ENCODE data around the gene HAUS5. TPM values are rescaled to one million over a fixed set of nuclear protein-coding genes. Genes with fewer than 3 reads are reported as not detected.

Gene HAUS5
- total RNA-seq, 2 experiments from 2014 or later, result 28.4 to 29.9 TPM

DNA sequence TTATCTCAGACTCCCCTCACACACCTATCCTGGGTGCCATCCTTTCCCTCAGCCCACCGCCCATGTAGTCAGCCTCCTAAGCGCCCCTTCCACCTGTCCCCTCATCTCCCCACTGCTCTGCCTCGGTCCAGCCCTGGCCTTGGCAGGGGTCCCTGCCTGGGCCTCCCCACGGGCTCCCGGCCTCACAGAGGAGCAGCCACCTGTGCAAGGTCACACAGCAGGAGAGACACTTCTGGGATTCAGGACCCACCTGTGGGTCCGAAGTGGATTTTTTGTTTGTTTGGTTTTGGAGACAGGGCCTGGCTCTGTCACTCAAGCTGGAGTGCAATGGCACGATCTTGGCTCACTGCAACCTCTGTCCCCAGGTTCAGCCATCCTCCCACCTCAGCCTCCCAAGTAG is 53.1 kb downstream of the HAUS5 start:
- H3K4me1 ChIP-seq (ENCODE audit: insufficient read depth, low read length), result no peaks in the 10 kb centered on the region
- H3K4me3 ChIP-seq (ENCODE audit: low read length), result no peak overlapping the region
- CTCF ChIA-PET, result no interaction called here
- H3K9me3 ChIP-seq (ENCODE audit: control insufficient read depth in 1 of 2, insufficient read depth in 1 of 2, low read length in 2 of 2), result no peaks in the 10 kb centered on the region
- Mint-ChIP-seq H3K27ac (no peak overlapping the region), H3K4me1 (ENCODE audit: low read depth) (no peaks in the 10 kb centered on the region), H3K9me3 (no peaks in the 10 kb centered on the region), H3K36me3 (ENCODE audit: low read depth) (peaks cover 34% of the 10 kb centered on the region), H3K4me3 (no peak overlapping the region), H3K27me3 (peaks cover 6% of the 10 kb centered on the region)
- H3K27ac ChIP-seq (ENCODE audit: low read depth in 1 of 2, low read length in 2 of 2), result no peak overlapping the region
- DNase-seq (no peak), ATAC-seq (ENCODE audit: poor library complexity) (no peak)
- peaks cover 32% of the 10 kb centered on the region for H3K36me3 ChIP-seq (ENCODE audit: insufficient read depth, low read length)
- POLR2A ChIA-PET, result no interaction called here
- intact Hi-C loops (cut with DNase I, micrococcal nuclease), result no loop called here
- H3K27me3 ChIP-seq (ENCODE audit: control insufficient read depth in 1 of 2, insufficient read depth in 2 of 2, low read length in 2 of 2), result peaks cover 4 to 6% of the 10 kb centered on the region in 2 experiments
- no peak for TF ChIP-seq CTCF (IDR thresholded peaks at IDR 0.05)

DNA sequence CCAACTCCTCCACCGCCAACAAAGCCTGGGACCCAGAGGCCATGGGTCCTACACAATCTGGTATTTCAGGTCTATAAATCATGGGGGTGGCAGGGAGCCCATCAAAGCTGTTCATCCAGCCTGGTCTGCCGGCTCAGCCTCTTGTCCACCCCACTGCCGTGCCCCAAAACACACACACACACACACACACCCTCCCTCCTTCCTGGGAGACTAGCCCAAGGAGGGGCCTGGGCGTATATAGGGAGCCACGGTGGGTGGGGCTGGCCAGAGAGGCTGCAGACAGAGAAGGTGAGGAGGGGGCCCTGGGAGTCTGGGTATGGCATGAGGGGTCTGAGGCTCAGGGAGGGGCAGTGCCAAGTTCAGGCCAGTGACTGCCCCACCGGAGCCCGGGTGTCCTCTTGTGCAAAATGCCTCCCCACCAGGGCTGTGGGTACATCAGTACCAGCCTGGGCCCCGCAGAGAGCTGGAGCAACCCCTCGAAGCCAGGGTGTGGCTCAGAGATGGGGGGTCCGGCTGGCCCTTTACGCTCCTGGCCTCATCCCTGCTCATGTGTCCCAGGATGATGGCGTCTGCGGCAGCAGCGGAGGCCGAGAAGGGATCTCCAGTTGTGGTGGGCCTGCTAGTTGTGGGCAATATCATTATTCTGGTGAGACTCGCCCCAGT is 53.8 kb downstream of the HAUS5 start, which contains the start of gene UPK1A:
Gene UPK1A, plus strand, starts transcription at position 267 of the 663 bp plus-strand sequence. Its CDS starts 296 bp downstream, at position 563.
- no peak for TF ChIP-seq CTCF (IDR thresholded peaks at IDR 0.05)
- ChIA-PET CTCF (no interaction called here), POLR2A (no interaction called here)
- Mint-ChIP-seq H3K27me3 (peaks cover 6% of the 10 kb centered on the region), H3K4me1 (ENCODE audit: low read depth) (no peaks in the 10 kb centered on the region), H3K36me3 (ENCODE audit: low read depth) (peaks cover 30% of the 10 kb centered on the region), H3K4me3 (no peak within 1 kb of the TSS), H3K27ac (no peak within 1 kb of the TSS), H3K9me3 (no peaks in the 10 kb centered on the region)
- DNase-seq, result no peak
- ATAC-seq (ENCODE audit: poor library complexity), result no peak
- no peaks in the 10 kb centered on the region for H3K4me1 ChIP-seq (ENCODE audit: insufficient read depth, low read length)
- no peaks in the 10 kb centered on the region for H3K9me3 ChIP-seq (ENCODE audit: control insufficient read depth in 1 of 2, insufficient read depth in 1 of 2, low read length in 2 of 2)
- H3K27me3 ChIP-seq (ENCODE audit: control insufficient read depth in 1 of 2, insufficient read depth in 2 of 2, low read length in 2 of 2), result peaks cover 4 to 6% of the 10 kb centered on the region in 2 experiments
- peaks cover 24% of the 10 kb centered on the region for H3K36me3 ChIP-seq (ENCODE audit: insufficient read depth, low read length)
- no peak within 1 kb of the TSS for H3K4me3 ChIP-seq (ENCODE audit: low read length)
- intact Hi-C loops (cut with DNase I, micrococcal nuclease), result no loop called here
- H3K27ac ChIP-seq (ENCODE audit: low read depth in 1 of 2, low read length in 2 of 2), result no peak within 1 kb of the TSS

GRCh38 chr19:35669566-35669965 is 57.0 kb downstream of the HAUS5 start:
- H3K27me3 Mint-ChIP-seq, result peaks cover 24% of the 10 kb centered on the region
- intact Hi-C loops (cut with DNase I, micrococcal nuclease), result no loop called here
- H3K4me1 ChIP-seq (ENCODE audit: insufficient read depth, low read length), result peaks cover 12% of the 10 kb centered on the region

More at GRCh38 chr19:35669566-35669965, 57.0 kb downstream of the HAUS5 start:
- peaks cover 7% of the 10 kb centered on the region for H3K36me3 ChIP-seq (ENCODE audit: insufficient read depth, low read length)
- DNase-seq (no peak), ATAC-seq (ENCODE audit: poor library complexity) (no peak)
- no peak for TF ChIP-seq CTCF (IDR thresholded peaks at IDR 0.05)
- Mint-ChIP-seq H3K4me1 (ENCODE audit: low read depth) (peaks cover 10% of the 10 kb centered on the region), H3K36me3 (ENCODE audit: low read depth) (peaks cover 5% of the 10 kb centered on the region), H3K9me3 (no peaks in the 10 kb centered on the region), H3K4me3 (no peak overlapping the region), H3K27ac (no peak overlapping the region)
- no peaks in the 10 kb centered on the region for H3K9me3 ChIP-seq (ENCODE audit: control insufficient read depth in 1 of 2, insufficient read depth in 1 of 2, low read length in 2 of 2)
- ChIA-PET CTCF (no interaction called here), POLR2A (no interaction called here)
- H3K27ac ChIP-seq (ENCODE audit: low read depth in 1 of 2, low read length in 2 of 2), result no peak overlapping the region
- H3K4me3 ChIP-seq (ENCODE audit: low read length), result no peak overlapping the region
- peaks cover 11 to 13% of the 10 kb centered on the region in 2 experiments for H3K27me3 ChIP-seq (ENCODE audit: control insufficient read depth in 1 of 2, insufficient read depth in 2 of 2, low read length in 2 of 2)
